ENCODE measurements around the gene NFASC.

DNA sequence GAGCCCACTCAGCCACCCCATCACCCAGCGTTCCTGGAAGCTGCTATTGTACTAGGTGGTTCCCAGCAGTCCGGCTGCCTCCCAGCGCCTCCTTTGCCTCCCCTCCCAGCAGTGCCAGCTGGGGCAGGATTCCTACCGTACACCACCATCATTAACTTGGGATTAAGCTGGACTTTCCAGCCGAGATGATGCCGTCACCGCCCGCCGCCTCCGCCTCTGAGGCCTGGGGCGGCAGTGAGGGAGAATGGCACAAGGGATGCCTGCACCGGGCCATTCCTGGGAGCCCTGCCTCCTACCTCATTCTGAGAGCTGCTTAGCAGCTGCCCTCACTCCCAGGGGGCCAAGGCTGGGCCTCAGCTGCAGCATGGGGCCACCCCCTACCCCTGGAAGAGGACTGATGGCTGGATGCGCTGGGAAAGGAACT lies 185.5 kb downstream of the NFASC start:
- no peak for TF ChIP-seq POLR2A (IDR thresholded peaks at IDR 0.05)
- TF ChIP-seq, protein P1, sequence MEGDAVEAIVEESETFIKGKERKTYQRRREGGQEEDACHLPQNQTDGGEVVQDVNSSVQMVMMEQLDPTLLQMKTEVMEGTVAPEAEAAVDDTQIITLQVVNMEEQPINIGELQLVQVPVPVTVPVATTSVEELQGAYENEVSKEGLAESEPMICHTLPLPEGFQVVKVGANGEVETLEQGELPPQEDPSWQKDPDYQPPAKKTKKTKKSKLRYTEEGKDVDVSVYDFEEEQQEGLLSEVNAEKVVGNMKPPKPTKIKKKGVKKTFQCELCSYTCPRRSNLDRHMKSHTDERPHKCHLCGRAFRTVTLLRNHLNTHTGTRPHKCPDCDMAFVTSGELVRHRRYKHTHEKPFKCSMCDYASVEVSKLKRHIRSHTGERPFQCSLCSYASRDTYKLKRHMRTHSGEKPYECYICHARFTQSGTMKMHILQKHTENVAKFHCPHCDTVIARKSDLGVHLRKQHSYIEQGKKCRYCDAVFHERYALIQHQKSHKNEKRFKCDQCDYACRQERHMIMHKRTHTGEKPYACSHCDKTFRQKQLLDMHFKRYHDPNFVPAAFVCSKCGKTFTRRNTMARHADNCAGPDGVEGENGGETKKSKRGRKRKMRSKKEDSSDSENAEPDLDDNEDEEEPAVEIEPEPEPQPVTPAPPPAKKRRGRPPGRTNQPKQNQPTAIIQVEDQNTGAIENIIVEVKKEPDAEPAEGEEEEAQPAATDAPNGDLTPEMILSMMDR (IDR thresholded peaks at IDR 0.05), result no peak
